GM12878 (cell line): ENCODE results near the gene ARHGAP26.

Experiments
- CTCF ChIP-seq, 3 experiments: IDR thresholded peaks in 2 of 3; conservative IDR thresholded peaks in 1 of 3; 2 replicates each; pipeline ENCODE4 v1.5.1; 2011; ENCODE audit warnings: low read depth in 3 of 3, low read length in 3 of 3, mild to moderate bottlenecking in 3 of 3, control low read depth in 2 of 3, moderate library complexity in 2 of 3, inconsistent platforms in 1 of 3, mixed read lengths in 1 of 3; ENCODE audit not compliant: control insufficient read depth in 2 of 3, insufficient read depth in 1 of 3; ENCODE audit errors: extremely low read depth in 1 of 3
- HDAC2 ChIP-seq: fragments of 200-600 bp; sonication (generic); IDR thresholded peaks from 2 replicates; pipeline ENCODE4 v1.6.1; 2017
- IRF4 ChIP-seq: IDR thresholded peaks from 2 replicates; pipeline ENCODE4 v1.6.1; 2011; ENCODE audit warnings: low read depth, low read length
- NR2C2 ChIP-seq: IDR thresholded peaks from 2 replicates; pipeline ENCODE4 v1.6.1; 2011; ENCODE audit warnings: borderline replicate concordance, low read depth; ENCODE audit not compliant: control insufficient read depth, insufficient read length
- POLR2A ChIP-seq: IDR thresholded peaks from 2 replicates; pipeline ENCODE4 v1.6.1; 2011; ENCODE audit warnings: low read depth, mild to moderate bottlenecking, low read length
- RELB ChIP-seq: fragments of 450-650 bp; IDR thresholded peaks from 2 replicates; pipeline ENCODE4 v1.6.1; 2017; ENCODE audit warnings: low read depth, mild to moderate bottlenecking, moderate library complexity
- SP1 ChIP-seq: IDR thresholded peaks from one replicate; pipeline ENCODE4 v1.6.1; 2011; ENCODE audit warnings: low read depth, low read length
- SUZ12 ChIP-seq: fragments of 200-600 bp; sonication (generic); IDR thresholded peaks from one replicate; pipeline ENCODE4 v1.6.1; 2018; ENCODE audit warnings: antibody characterized with exemption, mild to moderate bottlenecking; ENCODE audit not compliant: unreplicated experiment
- ZBTB11 ChIP-seq: fragments of 450-650 bp; formaldehyde crosslinking; IDR thresholded peaks from 2 replicates; pipeline ENCODE4 v1.5.0; 2022; ENCODE audit warnings: mild to moderate bottlenecking, missing genetic modification characterization

- no peak for TF ChIP-seq IRF4
- TF ChIP-seq HDAC2, result no peak
- no peak for TF ChIP-seq NR2C2
- TF ChIP-seq SP1, result no peak
- no peak for TF ChIP-seq CTCF (IDR thresholded peaks at IDR 0.05 in 2 of 3, conservative IDR thresholded peaks at IDR 0.05 in 1 of 3; ENCODE audit: control insufficient read depth in 2 of 3, extremely low read depth in 1 of 3, insufficient read depth in 1 of 3, low read depth in 3 of 3, low read length in 3 of 3)
- no peak for TF ChIP-seq POLR2A
- no peak for TF ChIP-seq RELB
- no peak for TF ChIP-seq ZBTB11
- no peak for TF ChIP-seq SUZ12
Observed at GRCh38 chr5:142758062-142758795, 11.9 kb upstream of the ARHGAP26 start.
